Measurements from ENCODE around the gene TPCN1.

The TPCN1 gene

GRCh38 chr12:113287146-113287898 is 66.1 kb downstream of the TPCN1 start:
- DNase-seq (ENCODE audit: low read depth) = no peak

DNA sequence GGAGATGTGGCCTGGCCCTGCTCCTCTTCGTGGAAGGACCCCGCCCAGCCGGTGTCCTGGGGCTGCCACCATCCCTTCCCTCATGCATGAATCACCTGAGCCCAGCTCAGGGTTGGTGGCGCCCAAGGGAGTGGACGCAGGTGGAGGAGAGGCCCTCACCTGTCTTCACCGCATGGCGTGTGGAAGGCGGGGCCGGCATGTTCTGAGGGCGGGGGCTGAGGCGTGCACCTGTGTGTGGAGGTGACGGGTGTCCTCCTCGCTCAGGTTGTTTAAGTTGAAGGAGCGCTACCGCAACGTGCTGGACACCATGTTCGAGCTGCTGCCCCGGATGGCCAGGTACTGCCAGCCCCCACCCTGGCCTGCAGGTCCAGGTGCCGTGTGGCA is 66.6 kb downstream of the TPCN1 start:
- DNase-seq (ENCODE audit: low read depth) = no peak

DNA sequence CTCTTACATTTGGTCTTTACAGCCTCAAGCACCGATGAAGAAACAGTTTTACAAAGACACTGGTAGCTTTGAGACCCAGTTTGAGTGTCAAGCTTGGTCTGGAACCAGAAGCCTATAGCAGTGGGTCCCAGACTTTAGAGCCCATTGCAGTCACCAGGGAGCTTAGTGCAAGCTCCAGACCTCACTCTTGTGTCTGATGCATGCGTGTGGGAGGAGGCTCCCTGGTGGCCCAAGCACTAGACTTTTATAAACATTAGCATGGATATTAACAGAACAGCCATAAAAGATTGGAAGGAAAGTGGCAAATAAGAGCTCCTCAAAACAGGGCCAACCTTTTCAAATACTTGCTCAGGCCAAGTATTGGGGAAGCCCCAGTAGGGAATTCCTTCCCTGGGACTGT is 68.1 kb downstream of the TPCN1 start:
- DNase-seq (ENCODE audit: low read depth) = no peak

DNA sequence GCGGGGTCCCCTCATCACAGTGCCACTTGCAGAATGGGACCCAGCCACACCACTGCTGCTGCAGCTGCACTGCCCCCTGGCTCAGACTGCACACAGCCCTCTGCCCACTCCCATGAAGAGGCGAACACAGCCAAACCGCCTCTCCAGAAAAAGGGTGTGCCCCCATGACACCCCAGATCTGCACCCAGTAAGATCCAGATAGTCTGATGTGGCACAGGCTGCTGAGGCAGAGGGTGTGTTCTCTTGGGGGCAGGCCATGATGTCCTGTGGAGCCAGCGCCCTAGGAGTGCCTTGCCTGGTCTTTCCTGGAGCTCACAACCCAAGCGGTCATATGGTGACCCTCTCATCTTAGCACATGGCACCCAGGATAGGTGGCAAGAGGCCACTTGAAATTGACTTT is 69.2 kb downstream of the TPCN1 start:
- no peak for DNase-seq (ENCODE audit: low read depth)

- DNase-seq (ENCODE audit: low read depth) = no peak
Observed at GRCh38 chr12:113291586-113291985, 70.3 kb downstream of the TPCN1 start.

DNA sequence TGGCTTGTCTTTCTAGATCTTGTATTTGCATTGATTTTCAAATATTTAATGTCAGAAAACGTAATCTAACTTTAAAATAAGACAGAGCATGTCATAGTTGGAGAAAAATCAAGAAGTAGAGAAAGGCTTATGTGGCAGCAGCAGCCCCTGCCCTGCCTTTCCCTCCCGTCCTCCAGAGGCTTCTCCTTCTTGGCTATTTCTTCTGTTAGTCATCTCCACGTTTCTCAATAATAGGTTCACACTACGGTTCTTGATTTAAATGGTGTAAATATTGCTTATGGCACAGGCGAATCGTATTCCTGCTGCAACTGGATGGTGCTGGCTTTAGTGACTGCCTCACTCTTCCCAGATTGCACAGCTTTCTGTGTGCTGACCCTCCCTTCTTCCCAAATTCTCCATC is 70.8 kb downstream of the TPCN1 start:
- DNase-seq (ENCODE audit: low read depth) = no peak

- DNase-seq (ENCODE audit: low read depth) = no peak
Observed at GRCh38 chr12:113292547-113292946, 71.3 kb downstream of the TPCN1 start.

DNA sequence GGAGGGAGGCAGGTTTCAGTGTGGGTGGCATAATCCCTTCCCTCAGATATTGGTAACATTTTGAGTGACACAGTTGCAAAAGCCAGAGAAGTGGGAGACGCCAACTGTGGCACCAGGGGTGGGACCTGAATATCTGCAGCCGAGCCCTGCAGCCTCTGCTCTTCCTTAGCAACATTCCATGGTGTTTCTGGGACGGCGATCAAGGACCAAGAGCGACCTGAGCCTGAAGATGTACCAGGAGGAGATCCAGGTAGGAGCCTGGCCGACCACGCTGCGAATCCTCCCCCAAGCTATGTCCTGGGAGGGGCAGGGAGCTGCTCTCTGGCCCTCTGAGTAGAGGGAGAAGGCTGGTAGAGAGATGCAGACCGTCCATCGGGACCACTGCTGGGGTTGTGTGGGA is 71.8 kb downstream of the TPCN1 start:
- DNase-seq (ENCODE audit: low read depth) = no peak

GRCh38 chr12:113295886-113296556 is 74.8 kb downstream of the TPCN1 start:
- no peak for DNase-seq (ENCODE audit: low read depth)

- DNase-seq (ENCODE audit: low read depth) = no peak
Observed at GRCh38 chr12:113296557-113297213, 75.4 kb downstream of the TPCN1 start.

GRCh38 chr12:113297214-113297587 is 75.9 kb downstream of the TPCN1 start:
- DNase-seq (ENCODE audit: low read depth) = no peak

GRCh38 chr12:113297621-113298471 is 76.6 kb downstream of the TPCN1 start:
- no peak for DNase-seq (ENCODE audit: low read depth)

DNA sequence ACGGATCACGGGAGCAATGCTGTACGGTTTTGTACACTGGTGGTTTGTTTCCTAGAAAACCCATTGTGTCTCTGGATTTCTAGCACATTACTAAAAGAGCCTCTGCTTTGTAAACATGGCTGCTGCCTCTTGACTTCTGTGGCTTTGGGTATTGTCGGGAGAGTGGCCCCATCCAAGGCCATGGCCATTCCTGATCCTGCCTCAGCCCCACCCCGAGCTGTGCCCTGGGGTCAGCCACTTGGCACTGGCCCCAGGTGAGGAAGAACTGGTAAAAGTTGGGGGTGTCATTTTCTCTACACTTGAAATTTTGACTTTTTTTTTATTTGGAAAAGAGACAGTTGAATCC is 77.2 kb downstream of the TPCN1 start:
- DNase-seq (ENCODE audit: low read depth) = no peak

DNA sequence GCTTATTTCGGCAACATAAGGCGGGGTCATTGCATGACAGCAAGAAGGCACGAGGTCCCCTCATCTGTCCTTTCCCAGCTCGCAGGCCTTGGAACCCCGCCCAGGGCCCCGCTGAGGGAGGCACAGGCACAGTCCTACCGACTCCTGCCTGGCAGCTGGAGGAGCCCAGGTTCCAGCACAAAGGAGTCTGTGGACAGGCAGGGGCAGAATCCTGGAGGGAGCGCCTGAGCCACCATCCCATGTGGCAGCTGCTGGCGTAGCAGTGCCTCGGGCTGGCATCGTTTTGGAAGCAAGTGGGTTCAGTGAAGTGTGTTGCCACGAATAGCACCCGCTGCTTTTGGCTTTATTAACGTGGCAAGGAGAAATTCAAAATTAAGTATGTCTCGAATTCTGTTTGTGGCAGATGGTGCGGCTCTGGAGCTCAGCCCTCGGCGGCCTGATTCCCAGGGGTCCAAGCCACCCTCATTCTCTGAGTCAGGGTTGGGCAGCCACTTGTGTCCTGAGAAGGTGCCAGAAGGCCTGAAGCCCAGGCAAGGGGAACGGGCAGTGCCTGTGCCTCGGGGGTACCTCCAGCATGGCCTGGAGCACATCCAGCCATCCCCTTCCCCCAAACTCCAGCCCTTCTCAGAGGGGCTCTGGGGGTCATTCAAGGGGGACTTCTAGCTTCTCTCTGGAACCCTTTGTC is 77.7 kb downstream of the TPCN1 start:
- DNase-seq (ENCODE audit: low read depth) = no peak

GRCh38 chr12:113299619-113300237 is 78.5 kb downstream of the TPCN1 start:
- peak; percentile 59 for DNase-seq (ENCODE audit: low read depth)

DNA sequence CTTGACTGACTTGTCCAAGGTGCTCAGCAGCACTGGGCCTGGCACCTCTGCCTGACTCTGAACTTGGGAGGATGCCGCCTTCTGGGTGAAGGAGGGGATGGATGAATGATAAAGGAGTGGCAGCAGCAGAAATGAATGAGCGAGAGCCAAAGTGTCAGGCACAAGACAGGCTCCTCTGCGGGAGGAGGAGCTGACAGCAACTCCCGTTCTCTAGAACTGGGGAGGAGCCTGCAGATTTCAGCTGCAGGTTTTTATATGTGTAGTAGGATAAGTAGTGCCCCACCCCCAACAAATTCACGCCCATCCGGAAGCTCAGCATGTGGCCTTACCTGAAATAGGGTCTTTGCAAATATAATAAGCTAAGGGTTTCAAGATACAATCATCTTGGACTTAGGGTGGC is 80.5 kb downstream of the TPCN1 start:
- no peak for DNase-seq (ENCODE audit: low read depth)

GRCh38 chr12:113302466-113302865 is 81.2 kb downstream of the TPCN1 start:
- no peak for DNase-seq (ENCODE audit: low read depth)

- no peak for DNase-seq (ENCODE audit: low read depth)
Observed at GRCh38 chr12:113302886-113303640, 81.8 kb downstream of the TPCN1 start.

- DNase-seq (ENCODE audit: low read depth) = no peak
Observed at GRCh38 chr12:113305281-113305856, 84.1 kb downstream of the TPCN1 start.

DNA sequence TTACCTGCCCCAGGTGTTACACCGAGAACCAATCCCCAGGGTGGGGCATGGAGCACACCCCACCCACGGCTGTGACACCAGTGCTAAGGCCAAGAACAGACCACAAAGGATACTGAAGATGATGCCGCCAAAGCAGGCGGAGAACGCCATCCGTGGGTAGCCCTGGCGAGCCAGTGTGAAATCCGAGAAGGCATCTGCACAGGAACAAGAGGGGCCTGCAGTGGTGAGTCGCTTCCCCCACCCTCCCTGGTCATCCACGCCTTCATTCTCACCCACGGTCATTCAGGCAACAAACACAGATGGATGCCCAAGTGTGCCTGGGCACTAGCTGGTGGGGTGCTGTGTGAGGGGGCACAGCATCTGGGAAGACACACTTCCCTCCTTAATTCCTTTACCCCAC is 85.1 kb downstream of the TPCN1 start:
- no peak for DNase-seq (ENCODE audit: low read depth)

Data from HS-27A (cell line).